Measurements from ENCODE around the gene RAB37.

- TF ChIP-seq POLR2A (IDR thresholded peaks at IDR 0.05) (no peak), POLR2AphosphoS5 (IDR thresholded peaks at IDR 0.05) (no peak)
- TF ChIP-seq, protein P1, sequence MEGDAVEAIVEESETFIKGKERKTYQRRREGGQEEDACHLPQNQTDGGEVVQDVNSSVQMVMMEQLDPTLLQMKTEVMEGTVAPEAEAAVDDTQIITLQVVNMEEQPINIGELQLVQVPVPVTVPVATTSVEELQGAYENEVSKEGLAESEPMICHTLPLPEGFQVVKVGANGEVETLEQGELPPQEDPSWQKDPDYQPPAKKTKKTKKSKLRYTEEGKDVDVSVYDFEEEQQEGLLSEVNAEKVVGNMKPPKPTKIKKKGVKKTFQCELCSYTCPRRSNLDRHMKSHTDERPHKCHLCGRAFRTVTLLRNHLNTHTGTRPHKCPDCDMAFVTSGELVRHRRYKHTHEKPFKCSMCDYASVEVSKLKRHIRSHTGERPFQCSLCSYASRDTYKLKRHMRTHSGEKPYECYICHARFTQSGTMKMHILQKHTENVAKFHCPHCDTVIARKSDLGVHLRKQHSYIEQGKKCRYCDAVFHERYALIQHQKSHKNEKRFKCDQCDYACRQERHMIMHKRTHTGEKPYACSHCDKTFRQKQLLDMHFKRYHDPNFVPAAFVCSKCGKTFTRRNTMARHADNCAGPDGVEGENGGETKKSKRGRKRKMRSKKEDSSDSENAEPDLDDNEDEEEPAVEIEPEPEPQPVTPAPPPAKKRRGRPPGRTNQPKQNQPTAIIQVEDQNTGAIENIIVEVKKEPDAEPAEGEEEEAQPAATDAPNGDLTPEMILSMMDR (IDR thresholded peaks at IDR 0.05), result no peak
These were observed 36.4 kb downstream of the RAB37 start for GRCh38 chr17:74773414-74773813.
